Upper lobe of left lung (tissue), 4 donors: Measurements from ENCODE around the gene KRTAP2-2.

Experiments
- CTCF ChIP-seq, 6 experiments: fragments of 450-650 bp in 4 of 6; fragments of 200-600 bp in 2 of 6; sonication (generic) in 2 of 6; IDR thresholded peaks; one replicate each; pipeline ENCODE4 v1.5.1; 2016 to 2019; ENCODE audit warnings: antibody characterized with exemption in 6 of 6
- POLR2A ChIP-seq, 4 donors: fragments of 450-650 bp; IDR thresholded peaks; one replicate each; pipeline ENCODE4 v1.5.1; 2016 to 2017; ENCODE audit warnings: antibody characterized with exemption in 4 of 4, mild to moderate bottlenecking in 2 of 4

- no peak for TF ChIP-seq POLR2A (IDR thresholded peaks at IDR 0.05)
- TF ChIP-seq CTCF (IDR thresholded peaks at IDR 0.05): no peak
Measured at GRCh38 chr17:41026715-41027471, 28.1 kb downstream of the KRTAP2-2 start, which contains the start of gene KRTAP1-5.
